Transverse colon (tissue), 4 donors: ENCODE data around the gene LYSET.

Experiments
- EP300 ChIP-seq: sonication (generic); formaldehyde crosslinking; IDR thresholded peaks from one replicate; pipeline ENCODE4 v1.6.1; 2017; ENCODE audit warnings: antibody characterized with exemption, low read depth
- POLR2A ChIP-seq: fragments of 450-650 bp; IDR thresholded peaks from one replicate; pipeline ENCODE4 v1.6.1; 2016; ENCODE audit warnings: antibody characterized with exemption, mild to moderate bottlenecking, moderate library complexity
- POLR2AphosphoS5 ChIP-seq, 3 donors: sonication (generic); formaldehyde crosslinking; IDR thresholded peaks; one replicate each; pipeline ENCODE4 v1.6.1; 2016; ENCODE audit warnings: antibody characterized with exemption in 3 of 3
- TF ChIP-seq, protein P1 (sequence below), 5 experiments: fragments of 200-600 bp in 3 of 5; fragments of 450-650 bp in 2 of 5; sonication (generic) in 3 of 5; IDR thresholded peaks; 1 replicate in 2 of 5; 2 replicates in 3 of 5; pipeline ENCODE4 v1.5.1; 2016 to 2017; ENCODE audit warnings: antibody characterized with exemption in 5 of 5, inconsistent platforms in 3 of 5, mild to moderate bottlenecking in 2 of 5, moderate library complexity in 1 of 5

DNA sequence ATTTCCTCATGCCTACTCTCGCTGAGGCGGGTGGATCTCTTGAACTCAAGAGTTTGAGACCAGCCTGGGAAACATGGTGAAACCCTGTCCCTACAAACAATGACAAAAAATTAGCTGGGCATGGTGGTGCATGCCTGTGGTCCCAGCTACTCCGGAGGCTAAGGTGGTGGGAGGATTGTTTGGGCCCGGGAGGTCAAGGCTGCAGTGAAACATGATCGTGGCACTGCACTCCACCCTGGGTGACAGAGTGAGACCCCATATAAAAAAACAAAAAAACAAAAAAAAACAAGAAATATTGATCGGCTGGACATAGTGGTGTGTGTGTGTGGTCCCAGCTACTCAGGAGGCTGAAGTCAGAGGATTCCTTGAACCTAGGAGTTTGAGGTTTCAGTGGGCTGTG, 9.6 kb upstream of the LYSET start:
- TF ChIP-seq, protein P1, sequence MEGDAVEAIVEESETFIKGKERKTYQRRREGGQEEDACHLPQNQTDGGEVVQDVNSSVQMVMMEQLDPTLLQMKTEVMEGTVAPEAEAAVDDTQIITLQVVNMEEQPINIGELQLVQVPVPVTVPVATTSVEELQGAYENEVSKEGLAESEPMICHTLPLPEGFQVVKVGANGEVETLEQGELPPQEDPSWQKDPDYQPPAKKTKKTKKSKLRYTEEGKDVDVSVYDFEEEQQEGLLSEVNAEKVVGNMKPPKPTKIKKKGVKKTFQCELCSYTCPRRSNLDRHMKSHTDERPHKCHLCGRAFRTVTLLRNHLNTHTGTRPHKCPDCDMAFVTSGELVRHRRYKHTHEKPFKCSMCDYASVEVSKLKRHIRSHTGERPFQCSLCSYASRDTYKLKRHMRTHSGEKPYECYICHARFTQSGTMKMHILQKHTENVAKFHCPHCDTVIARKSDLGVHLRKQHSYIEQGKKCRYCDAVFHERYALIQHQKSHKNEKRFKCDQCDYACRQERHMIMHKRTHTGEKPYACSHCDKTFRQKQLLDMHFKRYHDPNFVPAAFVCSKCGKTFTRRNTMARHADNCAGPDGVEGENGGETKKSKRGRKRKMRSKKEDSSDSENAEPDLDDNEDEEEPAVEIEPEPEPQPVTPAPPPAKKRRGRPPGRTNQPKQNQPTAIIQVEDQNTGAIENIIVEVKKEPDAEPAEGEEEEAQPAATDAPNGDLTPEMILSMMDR (IDR thresholded peaks at IDR 0.05) = no peak
- TF ChIP-seq EP300 (no peak), POLR2A (no peak), POLR2AphosphoS5 (IDR thresholded peaks at IDR 0.05) (no peak)
